ENCODE data around the gene THADA.

DNA sequence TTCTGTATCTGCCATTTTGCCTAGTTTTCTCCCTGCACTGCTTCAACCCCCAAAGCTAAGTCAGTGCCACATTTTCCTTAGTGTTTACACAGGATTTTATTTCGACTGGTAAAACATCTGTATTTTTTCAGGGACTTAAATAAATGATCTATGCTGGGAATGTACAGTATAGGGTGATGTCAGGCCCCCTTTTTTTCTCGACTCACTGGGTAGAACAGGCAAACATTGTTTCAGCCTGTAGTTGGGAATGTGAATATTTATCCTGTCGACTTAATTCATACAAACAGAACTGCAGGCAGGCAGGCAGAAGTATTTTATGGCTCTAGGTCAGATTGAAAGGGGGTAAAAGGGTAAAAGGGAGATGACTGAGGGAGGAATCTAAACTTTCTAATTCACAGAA lies 245.9 kb downstream of the THADA start:
- no peak for TF ChIP-seq POLR2AphosphoS5 (IDR thresholded peaks at IDR 0.05)
- TF ChIP-seq, protein P1, sequence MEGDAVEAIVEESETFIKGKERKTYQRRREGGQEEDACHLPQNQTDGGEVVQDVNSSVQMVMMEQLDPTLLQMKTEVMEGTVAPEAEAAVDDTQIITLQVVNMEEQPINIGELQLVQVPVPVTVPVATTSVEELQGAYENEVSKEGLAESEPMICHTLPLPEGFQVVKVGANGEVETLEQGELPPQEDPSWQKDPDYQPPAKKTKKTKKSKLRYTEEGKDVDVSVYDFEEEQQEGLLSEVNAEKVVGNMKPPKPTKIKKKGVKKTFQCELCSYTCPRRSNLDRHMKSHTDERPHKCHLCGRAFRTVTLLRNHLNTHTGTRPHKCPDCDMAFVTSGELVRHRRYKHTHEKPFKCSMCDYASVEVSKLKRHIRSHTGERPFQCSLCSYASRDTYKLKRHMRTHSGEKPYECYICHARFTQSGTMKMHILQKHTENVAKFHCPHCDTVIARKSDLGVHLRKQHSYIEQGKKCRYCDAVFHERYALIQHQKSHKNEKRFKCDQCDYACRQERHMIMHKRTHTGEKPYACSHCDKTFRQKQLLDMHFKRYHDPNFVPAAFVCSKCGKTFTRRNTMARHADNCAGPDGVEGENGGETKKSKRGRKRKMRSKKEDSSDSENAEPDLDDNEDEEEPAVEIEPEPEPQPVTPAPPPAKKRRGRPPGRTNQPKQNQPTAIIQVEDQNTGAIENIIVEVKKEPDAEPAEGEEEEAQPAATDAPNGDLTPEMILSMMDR (IDR thresholded peaks at IDR 0.05): no peak
- TF ChIP-seq EP300 (IDR thresholded peaks at IDR 0.05): no peak
